ENCODE data around the gene OXER1.

DNA sequence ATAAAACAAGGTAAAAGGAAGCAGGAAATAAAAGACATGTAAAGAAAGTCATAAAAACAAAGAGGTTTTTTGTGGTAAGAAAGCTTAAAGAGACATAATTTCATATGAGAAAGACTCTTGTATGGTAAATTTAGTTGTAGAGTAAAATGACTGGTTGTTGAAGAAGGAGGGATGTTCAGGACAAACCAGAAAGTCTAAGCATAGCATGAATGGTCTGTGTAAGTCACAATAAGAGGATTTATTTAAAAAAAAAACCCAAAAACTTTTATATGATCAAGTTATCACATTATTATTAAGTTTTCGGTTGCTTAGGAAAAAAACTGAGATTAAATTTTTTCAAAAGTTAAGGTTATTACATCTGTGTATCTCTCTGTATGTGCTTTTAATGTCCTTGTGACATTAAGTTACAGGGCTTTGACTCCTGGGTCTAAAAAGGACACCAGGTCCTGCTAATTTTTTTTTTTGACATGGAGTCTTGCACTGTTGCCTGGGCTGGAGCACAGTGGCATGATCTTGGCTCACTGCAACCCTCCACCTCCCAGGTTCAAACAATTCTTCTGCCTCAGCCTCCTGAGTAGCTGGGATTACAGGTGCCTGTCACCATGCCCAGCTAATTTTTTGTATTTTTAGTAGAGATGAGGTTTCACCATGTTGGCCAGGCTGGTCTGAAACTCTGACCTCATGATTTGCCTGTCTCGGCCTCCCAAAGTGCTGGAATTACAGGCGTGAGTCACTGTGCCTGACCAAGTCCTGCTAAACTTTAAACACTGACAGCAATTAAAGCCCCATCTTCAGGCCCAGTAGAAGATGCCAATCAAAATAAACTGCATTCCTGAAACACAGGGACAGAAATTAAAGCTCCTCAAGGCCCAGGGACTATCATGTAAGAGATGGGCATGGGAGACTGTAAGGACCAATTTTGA lies 14.2 kb upstream of the OXER1 start:
- TF ChIP-seq, protein P1, sequence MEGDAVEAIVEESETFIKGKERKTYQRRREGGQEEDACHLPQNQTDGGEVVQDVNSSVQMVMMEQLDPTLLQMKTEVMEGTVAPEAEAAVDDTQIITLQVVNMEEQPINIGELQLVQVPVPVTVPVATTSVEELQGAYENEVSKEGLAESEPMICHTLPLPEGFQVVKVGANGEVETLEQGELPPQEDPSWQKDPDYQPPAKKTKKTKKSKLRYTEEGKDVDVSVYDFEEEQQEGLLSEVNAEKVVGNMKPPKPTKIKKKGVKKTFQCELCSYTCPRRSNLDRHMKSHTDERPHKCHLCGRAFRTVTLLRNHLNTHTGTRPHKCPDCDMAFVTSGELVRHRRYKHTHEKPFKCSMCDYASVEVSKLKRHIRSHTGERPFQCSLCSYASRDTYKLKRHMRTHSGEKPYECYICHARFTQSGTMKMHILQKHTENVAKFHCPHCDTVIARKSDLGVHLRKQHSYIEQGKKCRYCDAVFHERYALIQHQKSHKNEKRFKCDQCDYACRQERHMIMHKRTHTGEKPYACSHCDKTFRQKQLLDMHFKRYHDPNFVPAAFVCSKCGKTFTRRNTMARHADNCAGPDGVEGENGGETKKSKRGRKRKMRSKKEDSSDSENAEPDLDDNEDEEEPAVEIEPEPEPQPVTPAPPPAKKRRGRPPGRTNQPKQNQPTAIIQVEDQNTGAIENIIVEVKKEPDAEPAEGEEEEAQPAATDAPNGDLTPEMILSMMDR (conservative IDR thresholded peaks at IDR 0.05), result no peak
- TF ChIP-seq ZFX (IDR thresholded peaks at IDR 0.05), result no peak

Measured in C4-2B (cell line).